Testis (tissue), 5 donors: ENCODE measurements around the gene SUV39H1. TPM values are rescaled to one million over a fixed set of nuclear protein-coding genes. Genes with fewer than 3 reads are reported as not detected.
"Not testable (repeated sequence)": the region's sequence is repeated elsewhere in the genome, so short reads cannot be mapped to it uniquely, and the experiment has no call there.

ENCODE experiments used
- DNase-seq: peaks from one replicate; pipeline ENCODE4 v3.0.0-alpha.2; 2019
- H3K27ac ChIP-seq, 2 donors: fragments of 200-600 bp; sonication (generic); one replicate each; pipeline ENCODE4 v1.5.1; 2019
- H3K27me3 ChIP-seq: fragments of 200-600 bp; sonication (generic); one replicate; pipeline ENCODE4 v1.5.1; 2019
- H3K36me3 ChIP-seq: fragments of 200-600 bp; sonication (generic); one replicate; pipeline ENCODE4 v1.5.1; 2017; ENCODE audit warnings: low read depth; ENCODE audit errors: missing control alignments
- H3K4me1 ChIP-seq: fragments of 200-600 bp; sonication (generic); one replicate; pipeline ENCODE4 v1.5.1; 2019
- H3K4me3 ChIP-seq, 2 donors: fragments of 200-600 bp; sonication (generic); one replicate each; pipeline ENCODE4 v1.5.1; 2017 to 2019
- H3K9me3 ChIP-seq: fragments of 200-600 bp; sonication (generic); one replicate; pipeline ENCODE4 v1.5.1; 2017
- CTCF ChIP-seq, 3 experiments: fragments of 450-650 bp in 2 of 3; fragments of 200-600 bp in 1 of 3; sonication (generic) in 1 of 3; IDR thresholded peaks; one replicate each; pipeline ENCODE4 v1.5.1; 2016 to 2019; ENCODE audit warnings: antibody characterized with exemption in 3 of 3, mild to moderate bottlenecking in 2 of 3, moderate library complexity in 1 of 3
- POLR2A ChIP-seq: fragments of 450-650 bp; IDR thresholded peaks from one replicate; pipeline ENCODE4 v1.6.1; 2017; ENCODE audit warnings: antibody characterized with exemption, mild to moderate bottlenecking, moderate library complexity
- WGBS, 2 donors: methylation state at CpG; one replicate each; pipeline ENCODE4 v1.1.5; 2018; 5-methylcytosine and 5-hydroxymethylcytosine counted together
- intact Hi-C: fragments of 100-400 bp; cut with DNase I; formaldehyde crosslinking; loops from one replicate; pipeline ENCODE4 v1.15.1; 2023; ENCODE audit warnings: low total_unique reads
- long read RNA-seq, 2 donors: transcript quantifications; one replicate each; lab custom pipeline, GENCODE V29; 2026
- polyA plus RNA-seq: library from polyadenylated mRNA; stranded (reverse); fragments of 350-450 nt; fragmentation: Illumina TruSeq; extraction: RNeasy Lipid Tissue Mini Kit (QIAGEN cat#74804); gene quantifications from one replicate; pipeline ENCODE4 v1.2.3, GENCODE V29; 2014; ENCODE audit warnings: low read depth, low replicate concordance; ENCODE audit not compliant: insufficient read depth
- total RNA-seq, 2 donors: library from RNA; depleted of rRNA; stranded (reverse); fragments of >200 nt; gene quantifications; one replicate each; pipeline ENCODE4 v1.2.3, GENCODE V29; 2016

Gene SUV39H1
- total RNA-seq (10 to 100 TPM; 16.5 to 16.7 TPM), polyA plus RNA-seq (10.3 TPM)
- long read RNA-seq, donor 1, result 0 reads
- long read RNA-seq, donor 2, partial matches to known transcripts, result 6 of 6 reads
- long read RNA-seq, donor 2, other reads (novel, unspliced or antisense), result 0 of 6 reads

GRCh38 chrX:48696301-48696908, at the start of gene SUV39H1:
SUV39H1 (plus strand) TSS chrX:48696734; CDS start chrX:48696785, 51 bp downstream.
- Histone ChIP-seq H3K9me3 (no peaks in the 10 kb centered on the region), H3K27ac (peak within 1 kb of the TSS; percentile 74 to 88), H3K36me3 (no peaks in the 10 kb centered on the region), H3K4me1 (peaks cover 4% of the 10 kb centered on the region), H3K27me3 (no peaks in the 10 kb centered on the region), H3K4me3 (peak within 1 kb of the TSS; percentile 58 to 62)
- WGBS, 2 donors, result 4% methylated on average over 7 of the region's 66 CpGs; no CpG with 5 or more reads in 1 of the 2 donors
- intact Hi-C loops, result no loop called here
- TF ChIP-seq POLR2A, result peak; percentile 55
- no peak for TF ChIP-seq CTCF (IDR thresholded peaks at IDR 0.05)
- DNase-seq, result peak; percentile 89

GRCh38 chrX:48648336-48648751, 48.2 kb upstream of the SUV39H1 start:
- H3K9me3 ChIP-seq, result no peaks in the 10 kb centered on the region
- peaks cover 3% of the 10 kb centered on the region for H3K4me1 ChIP-seq
- intact Hi-C loops, result no loop called here
- DNase-seq, result peak; percentile 72
- peak overlapping the region in 1 of 2 donors; percentile 19 for H3K27ac ChIP-seq
- no peak for TF ChIP-seq POLR2A
- no peak overlapping the region for H3K4me3 ChIP-seq
- H3K27me3 ChIP-seq, result no peaks in the 10 kb centered on the region
- H3K36me3 ChIP-seq, result no peaks in the 10 kb centered on the region
- 20 to 33% methylated on average over 6 of the region's 6 CpGs for whole genome bisulfite sequencing, 2 donors

- no peak overlapping the region for H3K4me3 ChIP-seq
- intact Hi-C loops, result no loop called here
- no peaks in the 10 kb centered on the region for H3K36me3 ChIP-seq
- no peak overlapping the region for H3K27ac ChIP-seq
- no peak for TF ChIP-seq POLR2A
- TF ChIP-seq CTCF (IDR thresholded peaks at IDR 0.05), result no peak
- no peak for DNase-seq
- H3K4me1 ChIP-seq, result peaks cover 3% of the 10 kb centered on the region
- WGBS, 2 donors, result 55 to 81% methylated on average over 3 of the region's 3 CpGs
- H3K27me3 ChIP-seq, result no peaks in the 10 kb centered on the region
- H3K9me3 ChIP-seq, result no peaks in the 10 kb centered on the region
These were observed 47.4 kb upstream of the SUV39H1 start for GRCh38 chrX:48649102-48649501.

GRCh38 chrX:48652055-48652579, 44.4 kb upstream of the SUV39H1 start:
- H3K4me3 ChIP-seq, DNase-seq, H3K27ac ChIP-seq, H3K36me3 ChIP-seq, H3K9me3 ChIP-seq, H3K4me1 ChIP-seq, H3K27me3 ChIP-seq, intact Hi-C loops: not testable (repeated sequence)
- 74 to 87% methylated on average over 5 of the region's 5 CpGs for WGBS, 2 donors

- H3K27me3 ChIP-seq, H3K9me3 ChIP-seq, H3K4me3 ChIP-seq, intact Hi-C loops, H3K4me1 ChIP-seq, H3K27ac ChIP-seq, DNase-seq, H3K36me3 ChIP-seq: not testable (repeated sequence)
- 59 to 67% methylated on average over 3 to 19 of the region's 19 CpGs for WGBS, 2 donors
These were observed 41.8 kb upstream of the SUV39H1 start for GRCh38 chrX:48654746-48655145.

- H3K27me3 ChIP-seq, H3K27ac ChIP-seq, H3K9me3 ChIP-seq, intact Hi-C loops, H3K36me3 ChIP-seq, H3K4me3 ChIP-seq, DNase-seq, H3K4me1 ChIP-seq: not testable (repeated sequence)
- no CpG with 5 or more reads among the region's 34 CpGs for WGBS, 2 donors
These were observed 36.8 kb upstream of the SUV39H1 start for GRCh38 chrX:48659686-48660085.
